Ovary (tissue), 9 donors: Measurements from ENCODE around the gene ADAD2. TPM values are rescaled to one million over a fixed set of nuclear protein-coding genes. Genes with fewer than 3 reads are reported as not detected.
A peak's percentile ranks its signal among the peaks of the same experiment; 100 is the strongest.

Experiments used
- DNase-seq, 5 donors: peaks; one replicate each; pipeline ENCODE4 v3.0.0-alpha.2; 2019 to 2020
- H3K27ac ChIP-seq, 2 donors: fragments of 200-600 bp; one replicate each; pipeline versions ENCODE4 v1.5.1 to v1.8.0; 2019 to 2022
- H3K27me3 ChIP-seq: fragments of 200-600 bp; one replicate; pipeline ENCODE4 v1.8.0; 2022
- H3K36me3 ChIP-seq: fragments of 200-600 bp; sonication (generic); one replicate; pipeline ENCODE4 v1.5.1; 2019
- H3K4me1 ChIP-seq: one replicate; pipeline ENCODE4 v1.8.1; 2013; ENCODE audit warnings: mild to moderate bottlenecking, moderate library complexity; ENCODE audit not compliant: insufficient read depth
- H3K4me3 ChIP-seq: fragments of 200-600 bp; sonication (generic); one replicate; pipeline ENCODE4 v1.5.1; 2017
- H3K9me3 ChIP-seq, 2 donors: fragments of 200-600 bp in 1 of 2; sonication (generic) in 1 of 2; one replicate each; pipeline versions ENCODE4 v1.5.1 to v1.8.1; 2013 to 2019; ENCODE audit warnings: mild to moderate bottlenecking in 1 of 2, moderate library complexity in 1 of 2
- EP300 ChIP-seq: sonication (generic); formaldehyde crosslinking; IDR thresholded peaks from one replicate; pipeline ENCODE4 v1.6.1; 2017; ENCODE audit warnings: antibody characterized with exemption
- POLR2A ChIP-seq: fragments of 450-650 bp; IDR thresholded peaks from one replicate; pipeline ENCODE4 v1.6.1; 2017; ENCODE audit warnings: antibody characterized with exemption, mild to moderate bottlenecking, moderate library complexity
- WGBS, 3 donors: extraction: QIAGEN DNeasy Blood & Tissue Kit in 1 of 3; methylation state at CpG; one replicate each; pipeline versions ENCODE4 v1.1.5 to v1.1.7; 2013 to 2017; 5-methylcytosine and 5-hydroxymethylcytosine counted together
- intact Hi-C, 4 donors: fragments of 100-400 bp; cut with DNase I; formaldehyde crosslinking; loops; one replicate each; pipeline versions ENCODE4 v1.11.0 to v1.15.1; 2022 to 2023
- polyA plus RNA-seq, 2 donors: library from polyadenylated mRNA; stranded (reverse); fragments of 200-250 nt in 1 of 2; fragments of 350-450 nt in 1 of 2; fragmentation: Illumina TruSeq in 1 of 2; extraction: RNeasy Lipid Tissue Mini Kit (QIAGEN cat#74804) in 1 of 2; gene quantifications; one replicate each; pipeline ENCODE4 v1.2.3, GENCODE V29; 2013 to 2014
- total RNA-seq, 7 donors: library from RNA; depleted of rRNA in 2 of 7; stranded (reverse); fragments of >200 nt in 2 of 7; fragmentation: NEBNext Ultra II Directional in 3 of 7; extraction: Animal tissue kit (Norgen Biotek cat#: 25700) in 3 of 7; gene quantifications; one replicate each; pipeline versions ENCODE4 v1.1.0 to v1.2.4, GENCODE V29; 2016 to 2023
- TF ChIP-seq, protein P1 (sequence below), 3 donors: fragments of 450-650 bp in 2 of 3; fragments of 200-600 bp in 1 of 3; IDR thresholded peaks; one replicate each; pipeline versions ENCODE4 v1.5.1 to v1.8.0; 2016 to 2022; ENCODE audit warnings: antibody characterized with exemption in 3 of 3, mild to moderate bottlenecking in 1 of 3
- donor health status: DM: no; HTN: no; CAD: no; lungs with moderate emphysema.
- donor health status: DM: no; HTN: no; CAD: no.
- donor health status: Bipolar disorder and iron deficiency.
- donor health status: DM: yes; HTN: yes; CAD: no.
- donor health status: DM: no; HTN: no; CAD: no.
- donor health status: DM: yes; HTN: yes; CAD: no.

Gene ADAD2
- total and polyA plus RNA-seq, 9 donors: 0.12 to 2.0 (median 0.84) TPM; not detected in 5

- 65 to 83% (median 71%) methylated on average over 11 of the region's 11 CpGs for WGBS, 3 donors
- H3K9me3 ChIP-seq: no peaks in the 10 kb centered on the region
- H3K27ac ChIP-seq: no peak overlapping the region
- DNase-seq: no peak
- H3K4me3 ChIP-seq: no peak overlapping the region
- peaks cover 16% of the 10 kb centered on the region for H3K4me1 ChIP-seq
- no peak for TF ChIP-seq EP300
- H3K36me3 ChIP-seq: no peaks in the 10 kb centered on the region
- H3K27me3 ChIP-seq: no peaks in the 10 kb centered on the region
- intact Hi-C loops: loop anchor here in 1 of 4 donors (10.0 kb wide), 2 partner anchors 90 to 210 kb away; partner anchors contain the start of gene NECAB2
Observed at GRCh38 chr16:84174396-84174795, 16.6 kb upstream of the ADAD2 start.

- peak; percentile 16 for TF ChIP-seq POLR2A
- TF ChIP-seq, protein P1, sequence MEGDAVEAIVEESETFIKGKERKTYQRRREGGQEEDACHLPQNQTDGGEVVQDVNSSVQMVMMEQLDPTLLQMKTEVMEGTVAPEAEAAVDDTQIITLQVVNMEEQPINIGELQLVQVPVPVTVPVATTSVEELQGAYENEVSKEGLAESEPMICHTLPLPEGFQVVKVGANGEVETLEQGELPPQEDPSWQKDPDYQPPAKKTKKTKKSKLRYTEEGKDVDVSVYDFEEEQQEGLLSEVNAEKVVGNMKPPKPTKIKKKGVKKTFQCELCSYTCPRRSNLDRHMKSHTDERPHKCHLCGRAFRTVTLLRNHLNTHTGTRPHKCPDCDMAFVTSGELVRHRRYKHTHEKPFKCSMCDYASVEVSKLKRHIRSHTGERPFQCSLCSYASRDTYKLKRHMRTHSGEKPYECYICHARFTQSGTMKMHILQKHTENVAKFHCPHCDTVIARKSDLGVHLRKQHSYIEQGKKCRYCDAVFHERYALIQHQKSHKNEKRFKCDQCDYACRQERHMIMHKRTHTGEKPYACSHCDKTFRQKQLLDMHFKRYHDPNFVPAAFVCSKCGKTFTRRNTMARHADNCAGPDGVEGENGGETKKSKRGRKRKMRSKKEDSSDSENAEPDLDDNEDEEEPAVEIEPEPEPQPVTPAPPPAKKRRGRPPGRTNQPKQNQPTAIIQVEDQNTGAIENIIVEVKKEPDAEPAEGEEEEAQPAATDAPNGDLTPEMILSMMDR (IDR thresholded peaks at IDR 0.05): peak in 1 of 3 donors; percentile 68
- no peak for TF ChIP-seq EP300
- peak in 3 of 5 donors; percentile 51 to 78 (median 61) for DNase-seq
- no peaks in the 10 kb centered on the region for H3K36me3 ChIP-seq
- peak overlapping the region in 1 of 2 donors; percentile 44 for H3K27ac ChIP-seq
- H3K4me3 ChIP-seq: no peak overlapping the region
- no peaks in the 10 kb centered on the region for H3K27me3 ChIP-seq
- intact Hi-C loops: loop anchor here in 1 of 4 donors (5.0 to 10.0 kb wide), 3 partner anchors 43 to 211 kb away; partner anchors contain the start of gene NECAB2
- WGBS, 3 donors: 32 to 57% (median 50%) methylated on average over 10 of the region's 10 CpGs
- peaks cover 16% of the 10 kb centered on the region for H3K4me1 ChIP-seq
- H3K9me3 ChIP-seq: no peaks in the 10 kb centered on the region
Observed at GRCh38 chr16:84175350-84176081, 15.4 kb upstream of the ADAD2 start.

DNA sequence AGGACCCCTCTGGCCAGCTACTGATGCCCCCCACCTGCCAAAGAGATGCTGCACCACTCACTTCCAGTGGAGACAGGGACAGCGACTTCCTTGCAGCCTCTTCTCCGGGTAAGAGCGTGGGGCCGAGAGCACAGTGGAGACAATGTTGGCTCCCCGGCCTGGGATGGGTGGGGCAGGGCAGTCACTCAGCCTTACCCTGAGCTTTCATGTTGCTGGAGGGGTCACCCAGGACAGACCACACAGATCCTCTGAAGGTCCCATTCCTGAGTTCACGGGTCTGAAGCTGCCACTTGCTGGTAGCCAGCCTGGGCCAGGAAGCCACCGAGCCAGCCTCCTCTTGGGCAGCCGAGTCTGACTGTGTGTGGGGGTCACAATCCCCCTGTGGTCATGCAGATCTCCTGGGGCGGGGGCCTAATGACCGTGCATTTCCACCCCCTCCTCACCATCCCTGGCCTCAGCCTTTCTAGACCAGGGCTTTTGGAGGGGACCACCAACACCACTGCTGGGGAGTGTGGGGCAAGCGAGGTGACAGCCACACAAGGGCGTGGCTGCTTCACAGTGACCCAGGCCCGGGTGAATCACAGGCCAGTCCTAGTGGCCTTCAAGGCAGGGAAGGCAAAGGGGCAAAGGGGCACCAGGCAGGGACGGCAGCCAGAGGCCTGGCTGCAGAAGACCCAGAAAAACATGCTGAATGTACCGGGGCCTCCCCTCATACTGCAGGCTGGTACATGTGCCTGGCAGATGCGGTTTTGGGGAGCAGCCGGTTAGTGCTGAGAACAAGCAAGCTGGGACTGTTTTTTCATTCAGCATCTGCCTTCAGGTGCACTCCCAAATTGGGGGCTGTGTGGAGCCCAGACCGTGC, 14.5 kb upstream of the ADAD2 start:
- H3K27me3 ChIP-seq: no peaks in the 10 kb centered on the region
- peaks cover 16% of the 10 kb centered on the region for H3K4me1 ChIP-seq
- peak in 2 of 5 donors; percentile 42 to 54 for DNase-seq
- WGBS, 3 donors: 37 to 42% (median 40%) methylated on average over 17 to 18 of the region's 18 CpGs
- H3K27ac ChIP-seq: peak overlapping the region; percentile 36 to 44
- intact Hi-C loops: loop anchor here in 1 of 4 donors (5.0 to 10.0 kb wide), 3 partner anchors 44 to 212 kb away; partner anchors contain the start of gene NECAB2
- no peak for TF ChIP-seq POLR2A
- TF ChIP-seq, protein P1 (IDR thresholded peaks at IDR 0.05): no peak
- TF ChIP-seq EP300: no peak
- H3K4me3 ChIP-seq: no peak overlapping the region
- no peaks in the 10 kb centered on the region for H3K36me3 ChIP-seq
- H3K9me3 ChIP-seq: no peaks in the 10 kb centered on the region

DNA sequence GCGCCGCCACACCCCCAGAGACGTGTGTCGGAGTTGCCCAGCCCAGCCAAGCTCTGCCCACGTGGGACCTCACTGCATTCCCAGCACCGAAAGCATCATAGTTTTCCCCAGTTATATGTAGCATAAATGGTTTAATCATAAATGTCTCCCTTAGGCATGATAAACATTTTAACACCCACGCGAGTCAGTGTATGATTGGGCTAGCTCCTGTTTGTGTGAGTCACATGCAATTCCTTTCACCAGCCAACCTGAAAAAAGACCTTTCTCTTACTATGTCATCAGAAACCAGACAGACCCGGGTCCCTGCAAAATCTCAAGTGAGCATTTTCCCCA, 13.2 kb upstream of the ADAD2 start:
- Histone ChIP-seq H3K36me3 (no peaks in the 10 kb centered on the region), H3K4me1 (peaks cover 16% of the 10 kb centered on the region), H3K9me3 (no peaks in the 10 kb centered on the region), H3K4me3 (no peak overlapping the region), H3K27ac (peak overlapping the region; percentile 5 to 44), H3K27me3 (no peaks in the 10 kb centered on the region)
- TF ChIP-seq, protein P1 (IDR thresholded peaks at IDR 0.05): no peak
- no peak for TF ChIP-seq POLR2A
- no peak for TF ChIP-seq EP300
- intact Hi-C loops: loop anchor here in 1 of 4 donors (5.0 to 10.0 kb wide), 3 partner anchors 45 to 213 kb away; partner anchors contain the start of gene NECAB2
- 20 to 23% (median 20%) methylated on average over 9 of the region's 9 CpGs for WGBS, 3 donors
- DNase-seq: no peak
